Body of pancreas (tissue), 4 donors: ENCODE results near the gene ASPA.

Source experiments
- POLR2A ChIP-seq, 3 donors: fragments of 450-650 bp; IDR thresholded peaks; one replicate each; pipeline ENCODE4 v1.6.1; 2016; ENCODE audit warnings: antibody characterized with exemption in 3 of 3, mild to moderate bottlenecking in 2 of 3
- TF ChIP-seq, protein P1 (sequence below), 7 experiments: fragments of 450-650 bp in 4 of 7; fragments of 200-600 bp in 3 of 7; sonication (generic) in 3 of 7; IDR thresholded peaks; one replicate each; pipeline ENCODE4 v1.5.1; 2016 to 2019; ENCODE audit warnings: antibody characterized with exemption in 7 of 7

- no peak for TF ChIP-seq POLR2A (IDR thresholded peaks at IDR 0.05)
- TF ChIP-seq, protein P1, sequence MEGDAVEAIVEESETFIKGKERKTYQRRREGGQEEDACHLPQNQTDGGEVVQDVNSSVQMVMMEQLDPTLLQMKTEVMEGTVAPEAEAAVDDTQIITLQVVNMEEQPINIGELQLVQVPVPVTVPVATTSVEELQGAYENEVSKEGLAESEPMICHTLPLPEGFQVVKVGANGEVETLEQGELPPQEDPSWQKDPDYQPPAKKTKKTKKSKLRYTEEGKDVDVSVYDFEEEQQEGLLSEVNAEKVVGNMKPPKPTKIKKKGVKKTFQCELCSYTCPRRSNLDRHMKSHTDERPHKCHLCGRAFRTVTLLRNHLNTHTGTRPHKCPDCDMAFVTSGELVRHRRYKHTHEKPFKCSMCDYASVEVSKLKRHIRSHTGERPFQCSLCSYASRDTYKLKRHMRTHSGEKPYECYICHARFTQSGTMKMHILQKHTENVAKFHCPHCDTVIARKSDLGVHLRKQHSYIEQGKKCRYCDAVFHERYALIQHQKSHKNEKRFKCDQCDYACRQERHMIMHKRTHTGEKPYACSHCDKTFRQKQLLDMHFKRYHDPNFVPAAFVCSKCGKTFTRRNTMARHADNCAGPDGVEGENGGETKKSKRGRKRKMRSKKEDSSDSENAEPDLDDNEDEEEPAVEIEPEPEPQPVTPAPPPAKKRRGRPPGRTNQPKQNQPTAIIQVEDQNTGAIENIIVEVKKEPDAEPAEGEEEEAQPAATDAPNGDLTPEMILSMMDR (IDR thresholded peaks at IDR 0.05): no peak
These were observed 77.1 kb downstream of the ASPA start for GRCh38 chr17:3552916-3553315.
